GM12878 (cell line): ENCODE data around the gene PTPRC.

Experiments used
- FOXM1 ChIP-seq: IDR thresholded peaks from 2 replicates; pipeline ENCODE4 v1.6.1; 2012; ENCODE audit warnings: low read depth, mild to moderate bottlenecking, inconsistent platforms, low read length, moderate library complexity
- TF ChIP-seq, protein P1 (sequence below), 3 experiments: IDR thresholded peaks in 2 of 3; conservative IDR thresholded peaks in 1 of 3; 2 replicates each; pipeline ENCODE4 v1.5.1; 2011; ENCODE audit warnings: low read depth in 3 of 3, low read length in 3 of 3, mild to moderate bottlenecking in 3 of 3, control low read depth in 2 of 3, moderate library complexity in 2 of 3, inconsistent platforms in 1 of 3, mixed read lengths in 1 of 3; ENCODE audit not compliant: control insufficient read depth in 2 of 3, insufficient read depth in 1 of 3; ENCODE audit errors: extremely low read depth in 1 of 3

DNA sequence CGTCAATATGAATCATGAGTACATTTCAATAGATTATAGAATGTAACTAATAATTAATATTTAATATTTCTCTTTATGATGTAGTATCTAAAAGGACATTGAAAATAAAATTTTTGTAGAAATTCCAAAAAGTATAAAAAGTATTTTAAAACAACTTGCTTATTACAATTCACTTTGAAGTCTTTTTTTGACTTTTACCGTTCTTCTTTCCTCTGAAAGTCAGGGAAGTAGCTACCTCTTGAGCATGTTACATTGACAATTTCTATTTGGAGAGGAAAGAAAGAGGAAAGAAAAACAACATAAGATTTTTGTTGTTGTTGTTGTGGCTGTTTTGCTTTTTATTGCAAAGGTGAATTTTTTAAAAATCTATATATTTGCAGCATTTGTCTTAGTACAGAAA is 1.3 kb downstream of the PTPRC start:
- no peak for TF ChIP-seq FOXM1
- TF ChIP-seq, protein P1, sequence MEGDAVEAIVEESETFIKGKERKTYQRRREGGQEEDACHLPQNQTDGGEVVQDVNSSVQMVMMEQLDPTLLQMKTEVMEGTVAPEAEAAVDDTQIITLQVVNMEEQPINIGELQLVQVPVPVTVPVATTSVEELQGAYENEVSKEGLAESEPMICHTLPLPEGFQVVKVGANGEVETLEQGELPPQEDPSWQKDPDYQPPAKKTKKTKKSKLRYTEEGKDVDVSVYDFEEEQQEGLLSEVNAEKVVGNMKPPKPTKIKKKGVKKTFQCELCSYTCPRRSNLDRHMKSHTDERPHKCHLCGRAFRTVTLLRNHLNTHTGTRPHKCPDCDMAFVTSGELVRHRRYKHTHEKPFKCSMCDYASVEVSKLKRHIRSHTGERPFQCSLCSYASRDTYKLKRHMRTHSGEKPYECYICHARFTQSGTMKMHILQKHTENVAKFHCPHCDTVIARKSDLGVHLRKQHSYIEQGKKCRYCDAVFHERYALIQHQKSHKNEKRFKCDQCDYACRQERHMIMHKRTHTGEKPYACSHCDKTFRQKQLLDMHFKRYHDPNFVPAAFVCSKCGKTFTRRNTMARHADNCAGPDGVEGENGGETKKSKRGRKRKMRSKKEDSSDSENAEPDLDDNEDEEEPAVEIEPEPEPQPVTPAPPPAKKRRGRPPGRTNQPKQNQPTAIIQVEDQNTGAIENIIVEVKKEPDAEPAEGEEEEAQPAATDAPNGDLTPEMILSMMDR (IDR thresholded peaks at IDR 0.05 in 2 of 3, conservative IDR thresholded peaks at IDR 0.05 in 1 of 3; ENCODE audit: control insufficient read depth in 2 of 3, extremely low read depth in 1 of 3, insufficient read depth in 1 of 3, low read depth in 3 of 3, low read length in 3 of 3), result no peak
